Stomach smooth muscle (tissue), 2 donors: ENCODE results near the gene CCSER2.
"Not testable (repeated sequence)": the region's sequence is repeated elsewhere in the genome, so short reads cannot be mapped to it uniquely, and the experiment has no call there.

Experiments
- H3K27ac ChIP-seq: one replicate; pipeline ENCODE4 v1.7.0; 2013; ENCODE audit warnings: mild to moderate bottlenecking, low read length, inconsistent platforms
- H3K27me3 ChIP-seq, 2 donors: one replicate each; pipeline ENCODE4 v1.7.0; 2013; ENCODE audit warnings: low read length in 2 of 2; ENCODE audit not compliant: insufficient read depth in 2 of 2, control insufficient read depth in 1 of 2
- H3K36me3 ChIP-seq, 2 donors: one replicate each; pipeline ENCODE4 v1.7.0; 2013; ENCODE audit warnings: low read length in 2 of 2; ENCODE audit not compliant: control insufficient read depth in 2 of 2, insufficient read depth in 2 of 2
- H3K4me1 ChIP-seq: one replicate; pipeline ENCODE4 v1.7.0; 2013; ENCODE audit warnings: low read length; ENCODE audit not compliant: control insufficient read depth, insufficient read depth
- H3K4me3 ChIP-seq, 2 donors: one replicate each; pipeline ENCODE4 v1.7.0; 2013; ENCODE audit warnings: low read length in 2 of 2
- H3K9ac ChIP-seq, 2 donors: one replicate each; pipeline ENCODE4 v1.7.0; 2013; ENCODE audit warnings: low read length in 2 of 2, mild to moderate bottlenecking in 1 of 2
- H3K9me3 ChIP-seq, 2 donors: one replicate each; pipeline ENCODE4 v1.7.0; 2013; ENCODE audit warnings: low read length in 2 of 2; ENCODE audit not compliant: control insufficient read depth in 2 of 2
- donor health status: healthy.
- donor health status: Pancreatic carcinoma.

Gene CCSER2

DNA sequence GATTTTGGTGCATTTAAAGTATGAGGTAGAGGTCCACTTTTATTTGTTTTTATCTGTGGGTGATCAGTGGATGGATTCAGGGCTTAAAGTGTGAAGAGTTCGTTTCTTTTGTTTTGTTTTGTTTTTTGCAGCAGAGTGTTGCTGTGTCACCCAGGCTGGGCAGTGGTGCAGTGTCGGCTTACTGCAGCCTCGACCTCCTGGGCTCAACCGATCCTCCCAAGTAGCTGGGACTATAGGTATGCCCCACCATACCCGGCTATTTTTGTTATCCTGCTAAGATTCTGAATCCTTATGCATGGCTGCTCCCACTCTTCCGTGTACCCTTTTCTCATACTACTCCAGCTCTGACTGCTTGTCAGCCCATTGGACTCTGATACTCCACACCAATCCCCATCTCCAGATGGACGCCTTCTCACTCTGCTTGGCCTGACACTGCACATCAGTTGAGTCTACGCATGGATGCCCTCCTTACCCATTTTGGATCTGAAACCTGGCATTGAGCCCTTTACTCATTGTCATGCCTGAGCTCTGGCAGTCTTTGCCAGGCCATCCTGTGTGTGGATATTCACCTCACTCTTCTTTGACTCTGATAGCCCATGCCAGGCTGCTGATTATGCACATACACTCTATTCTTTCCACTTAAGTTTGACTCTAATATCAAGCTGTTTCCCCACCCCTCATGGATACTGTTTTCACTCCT is 119.5 kb downstream of the CCSER2 start:
- Histone ChIP-seq H3K4me1 (no peaks in the 10 kb centered on the region), H3K27me3 (no peaks in the 10 kb centered on the region), H3K9ac (no peak overlapping the region), H3K4me3 (no peak overlapping the region), H3K27ac (no peak overlapping the region), H3K9me3 (no peaks in the 10 kb centered on the region), H3K36me3 (peaks cover 0 to 4% of the 10 kb centered on the region in 2 donors)

DNA sequence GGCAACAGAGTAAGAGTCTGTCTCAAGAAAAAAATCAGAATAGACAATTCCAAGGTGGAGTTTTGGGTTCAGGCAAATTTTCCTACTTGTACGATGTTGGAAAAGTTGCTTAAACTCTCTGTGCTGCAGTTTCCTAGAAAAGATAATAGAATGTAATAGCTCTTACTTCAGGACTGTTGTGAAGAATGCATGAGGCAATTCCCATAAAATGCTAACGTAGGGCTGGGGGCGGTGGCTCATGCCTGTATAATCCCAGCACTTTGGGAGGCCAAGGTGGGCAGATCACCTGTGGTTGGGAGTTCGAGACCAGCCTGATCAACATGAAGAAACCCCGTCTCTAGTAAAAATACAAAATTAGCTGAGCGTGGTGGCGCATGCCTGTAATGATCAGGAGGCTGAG is 121.0 kb downstream of the CCSER2 start:
- not testable (repeated sequence) for H3K27ac ChIP-seq, H3K4me1 ChIP-seq, H3K36me3 ChIP-seq, H3K9me3 ChIP-seq, H3K27me3 ChIP-seq, H3K9ac ChIP-seq, H3K4me3 ChIP-seq

- Histone ChIP-seq H3K36me3 (peaks cover 0 to 4% of the 10 kb centered on the region in 2 donors), H3K9ac (no peak overlapping the region), H3K27ac (no peak overlapping the region), H3K27me3 (no peaks in the 10 kb centered on the region), H3K9me3 (no peaks in the 10 kb centered on the region), H3K4me1 (no peaks in the 10 kb centered on the region), H3K4me3 (no peak overlapping the region)
Observed at GRCh38 chr10:84452003-84452402, 123.6 kb downstream of the CCSER2 start.

DNA sequence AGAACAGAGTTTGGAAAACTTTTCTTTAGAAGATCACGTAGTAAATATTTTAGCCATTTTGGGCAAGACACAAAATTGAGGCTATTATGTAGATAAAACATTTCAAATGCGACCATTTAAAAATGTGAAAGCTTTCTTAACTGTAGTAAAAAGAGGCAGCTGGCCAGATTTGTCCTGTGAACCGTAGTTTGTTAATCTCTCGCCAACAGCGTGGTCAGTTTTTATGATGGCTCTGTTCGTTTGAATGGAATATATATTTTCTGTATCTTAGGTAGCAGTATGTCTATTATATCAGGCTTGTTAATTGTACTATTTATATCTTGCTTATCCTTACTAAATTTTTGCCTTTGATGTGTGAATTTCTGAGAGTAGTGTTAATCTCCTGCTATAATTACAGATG is 124.9 kb downstream of the CCSER2 start:
- Histone ChIP-seq H3K9ac (no peak overlapping the region), H3K27me3 (no peaks in the 10 kb centered on the region), H3K9me3 (no peaks in the 10 kb centered on the region), H3K4me3 (no peak overlapping the region), H3K36me3 (peaks cover 0 to under 1% of the 10 kb centered on the region in 2 donors), H3K4me1 (no peaks in the 10 kb centered on the region), H3K27ac (no peak overlapping the region)

DNA sequence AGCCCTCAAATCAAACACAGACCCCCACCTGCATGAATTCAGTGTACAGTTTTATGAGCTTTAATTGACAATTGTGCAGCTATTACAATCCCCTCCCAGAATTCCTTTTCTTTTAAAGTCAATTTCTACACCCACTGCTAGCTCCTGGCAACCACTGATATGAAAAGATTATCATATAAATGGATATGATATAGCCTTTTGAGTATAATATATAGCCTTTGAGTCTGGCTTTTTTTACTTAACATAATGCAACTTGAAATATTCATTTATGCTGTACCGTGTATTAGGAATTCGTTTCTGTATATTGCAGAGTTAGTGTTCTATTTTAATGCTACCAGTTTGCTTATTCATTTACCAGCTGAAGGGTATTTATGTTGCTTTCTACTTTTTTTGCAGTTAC is 127.7 kb downstream of the CCSER2 start:
- Histone ChIP-seq H3K4me1 (no peaks in the 10 kb centered on the region), H3K9me3 (no peaks in the 10 kb centered on the region), H3K27ac (no peak overlapping the region), H3K36me3 (no peaks in the 10 kb centered on the region), H3K4me3 (no peak overlapping the region), H3K27me3 (no peaks in the 10 kb centered on the region), H3K9ac (no peak overlapping the region)

DNA sequence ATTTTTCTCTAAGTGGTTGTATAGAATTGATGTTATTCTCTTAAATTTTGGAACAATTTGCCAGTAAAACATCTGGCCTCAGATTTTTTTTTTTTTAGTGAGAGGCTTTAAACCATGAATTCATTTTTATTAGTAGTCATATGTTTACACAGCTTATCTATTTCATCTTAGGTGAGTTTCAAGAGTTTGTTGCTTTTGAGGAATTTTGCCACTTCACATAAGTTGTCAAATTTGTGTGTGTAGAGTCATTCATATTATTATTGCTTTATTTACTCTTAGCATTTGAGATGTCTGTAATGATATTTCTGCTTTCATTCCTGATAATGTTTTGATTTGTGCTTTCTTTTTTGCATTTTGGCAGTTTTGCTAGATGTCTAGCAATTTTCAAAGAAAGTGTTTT is 132.1 kb downstream of the CCSER2 start:
- H3K27me3 ChIP-seq, result no peaks in the 10 kb centered on the region
- no peaks in the 10 kb centered on the region for H3K36me3 ChIP-seq
- H3K9ac ChIP-seq, result no peak overlapping the region
- H3K9me3 ChIP-seq, result no peaks in the 10 kb centered on the region
- no peaks in the 10 kb centered on the region for H3K4me1 ChIP-seq
- no peak overlapping the region for H3K27ac ChIP-seq
- no peak overlapping the region for H3K4me3 ChIP-seq

DNA sequence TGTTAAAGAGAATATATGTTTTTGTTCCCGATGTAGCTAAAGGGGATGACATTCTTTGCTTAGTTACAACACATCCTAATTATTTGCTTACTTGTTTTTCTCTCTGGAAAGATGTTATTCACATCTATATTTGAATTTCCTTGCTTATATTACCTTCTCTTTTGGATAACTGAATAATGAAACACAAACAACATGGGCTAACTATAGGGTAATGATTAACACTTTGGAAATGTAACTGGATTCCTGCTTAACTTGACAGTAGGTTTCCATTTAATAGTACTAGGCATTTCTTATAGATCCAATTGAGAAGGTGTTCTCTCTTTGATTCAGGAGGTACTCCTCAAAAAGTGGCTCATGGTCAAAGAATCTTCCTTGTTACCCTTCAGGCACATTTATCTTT is 141.1 kb downstream of the CCSER2 start:
- H3K4me1 ChIP-seq, result no peaks in the 10 kb centered on the region
- H3K27me3 ChIP-seq, result no peaks in the 10 kb centered on the region

DNA sequence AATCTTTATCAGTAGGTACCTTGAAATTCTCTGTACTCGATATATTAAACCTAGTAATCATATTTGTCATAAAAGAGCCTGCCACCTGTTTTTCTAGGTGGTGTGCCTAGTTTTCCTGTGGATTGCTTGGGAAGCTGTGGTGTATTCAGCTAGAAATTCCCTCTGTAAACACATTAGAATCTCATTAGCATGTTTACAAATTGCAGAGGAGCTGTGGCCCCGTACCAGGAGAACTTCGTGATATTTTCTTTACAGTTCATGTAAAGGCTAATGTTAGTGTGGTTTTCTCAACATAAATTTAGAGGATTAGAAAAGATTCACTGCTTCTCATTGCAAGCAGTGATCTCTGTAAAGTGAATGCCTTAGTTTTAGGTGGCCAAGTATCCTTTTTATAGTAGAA is 144.7 kb downstream of the CCSER2 start:
- Histone ChIP-seq H3K27me3 (no peaks in the 10 kb centered on the region), H3K4me1 (no peaks in the 10 kb centered on the region), H3K27ac (no peak overlapping the region), H3K36me3 (peaks cover 0 to 2% of the 10 kb centered on the region in 2 donors), H3K4me3 (no peak overlapping the region), H3K9me3 (no peaks in the 10 kb centered on the region), H3K9ac (no peak overlapping the region)

More for the DNA sequence above, 141.1 kb downstream of the CCSER2 start:
- no peak overlapping the region for H3K27ac ChIP-seq
- no peaks in the 10 kb centered on the region for H3K9me3 ChIP-seq
- H3K36me3 ChIP-seq, result peaks cover 0 to 3% of the 10 kb centered on the region in 2 donors
- H3K9ac ChIP-seq, result no peak overlapping the region
- H3K4me3 ChIP-seq, result no peak overlapping the region

DNA sequence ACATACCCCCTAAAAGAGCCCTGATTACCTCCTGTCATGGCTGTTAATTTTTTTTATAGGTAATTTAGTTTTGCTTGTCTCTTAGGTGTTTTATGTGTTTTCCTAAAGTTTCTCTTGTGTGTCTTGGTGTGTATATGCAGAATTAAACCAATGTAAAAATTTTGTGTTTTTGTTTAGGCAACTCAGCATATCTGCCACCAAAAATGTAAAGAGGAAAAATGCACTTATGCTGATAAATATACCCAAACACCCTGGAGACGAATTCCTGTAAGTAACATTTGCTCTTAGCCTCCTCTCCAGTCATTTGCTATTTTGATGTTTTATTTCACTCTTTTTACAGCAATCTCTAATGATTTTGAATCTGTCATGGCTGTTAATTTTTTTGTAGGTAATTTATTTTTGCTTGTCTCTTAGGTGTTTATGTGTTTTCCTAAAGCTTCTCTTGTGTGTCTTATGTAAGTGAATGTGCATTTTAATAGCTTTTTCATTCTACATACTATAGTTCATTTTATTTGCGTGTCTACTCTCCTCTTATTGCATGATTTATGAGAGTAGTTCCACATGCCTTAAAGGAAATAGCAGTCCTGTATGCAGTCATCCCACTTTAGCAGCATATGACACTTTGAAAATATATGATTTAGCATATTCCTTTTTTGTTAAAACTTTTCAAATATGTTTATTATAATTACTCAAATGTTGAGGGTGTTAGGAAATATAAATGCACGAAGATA is 149.2 kb downstream of the CCSER2 start:
- no peaks in the 10 kb centered on the region for H3K4me1 ChIP-seq

DNA sequence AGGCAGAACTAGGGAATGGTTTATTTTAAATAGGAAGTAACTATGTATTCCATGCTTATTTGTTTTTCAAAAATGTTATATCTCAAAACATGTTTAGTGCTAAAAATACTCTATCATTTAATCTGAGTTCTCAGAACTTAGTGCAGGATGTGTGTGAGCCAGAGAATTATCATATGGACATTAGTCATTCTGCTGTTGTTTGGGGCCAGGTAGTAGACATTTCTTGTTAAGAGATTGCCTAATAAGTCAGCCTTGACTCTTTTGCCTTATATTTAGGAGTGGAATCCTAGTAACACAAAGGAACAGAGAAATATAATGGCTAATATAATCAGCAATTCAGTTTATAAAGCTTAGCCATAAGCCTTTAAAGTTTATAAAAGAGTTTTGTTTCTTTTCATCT is 149.8 kb downstream of the CCSER2 start:
- Histone ChIP-seq H3K4me3 (no peak overlapping the region), H3K4me1 (no peaks in the 10 kb centered on the region), H3K27me3 (no peaks in the 10 kb centered on the region), H3K27ac (no peak overlapping the region), H3K9ac (no peak overlapping the region), H3K9me3 (no peaks in the 10 kb centered on the region), H3K36me3 (peaks cover 2 to 5% of the 10 kb centered on the region in 2 donors)

More for the DNA sequence above, 149.2 kb downstream of the CCSER2 start:
- Histone ChIP-seq H3K4me3 (no peak overlapping the region), H3K27me3 (no peaks in the 10 kb centered on the region), H3K36me3 (peaks cover 2 to 5% of the 10 kb centered on the region in 2 donors), H3K9ac (no peak overlapping the region), H3K27ac (no peak overlapping the region), H3K9me3 (no peaks in the 10 kb centered on the region)

DNA sequence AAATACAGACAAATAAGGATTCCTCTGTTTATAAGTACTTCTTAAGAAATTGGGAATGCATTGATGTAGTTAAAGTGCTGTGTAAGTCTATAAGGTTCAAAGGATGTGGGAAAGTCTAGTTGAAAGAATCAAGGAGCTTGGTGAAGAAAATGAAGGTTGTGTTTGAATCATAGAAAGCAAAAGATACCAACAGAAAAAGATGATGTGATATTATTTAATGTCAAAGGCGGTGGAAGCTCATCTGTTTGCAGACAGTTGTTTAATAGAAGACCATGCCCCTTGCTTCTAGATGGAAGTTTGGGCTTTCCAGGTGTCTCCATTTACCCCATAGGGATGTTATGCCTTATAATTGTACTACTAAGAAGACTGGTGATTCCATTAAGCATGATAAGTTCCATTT is 150.3 kb downstream of the CCSER2 start:
- no peaks in the 10 kb centered on the region for H3K4me1 ChIP-seq
- no peak overlapping the region for H3K9ac ChIP-seq
- no peaks in the 10 kb centered on the region for H3K27me3 ChIP-seq
- H3K4me3 ChIP-seq, result no peak overlapping the region
- peaks cover 2 to 5% of the 10 kb centered on the region in 2 donors for H3K36me3 ChIP-seq
- no peak overlapping the region for H3K27ac ChIP-seq
- no peaks in the 10 kb centered on the region for H3K9me3 ChIP-seq
